BJ (cell line): ENCODE data around the gene FRS3. TPM values are rescaled to one million over a fixed set of nuclear protein-coding genes. Genes with fewer than 3 reads are reported as not detected.

Source experiments
- CTCF ChIA-PET: fragments of 350-600 bp; formaldehyde crosslinking; extraction: SDS; loops from one replicate; lab custom pipeline; 2021; ENCODE audit warnings: antibody characterized with exemption, inconsistent platforms; lab: Yijun Ruan, JAX
- POLR2A ChIA-PET: fragments of 300-600 bp; sonication (Branson Sonifier 250); formaldehyde crosslinking; extraction: SDS; loops from one replicate; lab custom pipeline; 2021; ENCODE audit warnings: antibody characterized with exemption; lab: Charles Lee
- DNase-seq: peaks from one replicate; pipeline ENCODE4 v3.0.0-alpha.2; 2011; ENCODE audit warnings: low read depth
- H3K27me3 ChIP-seq: 2 replicates; pipeline ENCODE4 v1.6.0; 2011; ENCODE audit warnings: low read length; ENCODE audit not compliant: control insufficient read depth, insufficient read depth
- H3K36me3 ChIP-seq: 2 replicates; pipeline ENCODE4 v1.5.1; 2011; ENCODE audit warnings: low read length; ENCODE audit not compliant: control insufficient read depth, insufficient read depth
- H3K4me3 ChIP-seq: 2 replicates; pipeline ENCODE4 v1.5.1; 2011; ENCODE audit warnings: low read depth, mild to moderate bottlenecking, control low read depth, low read length
- CTCF ChIP-seq: IDR thresholded peaks from 2 replicates; pipeline ENCODE4 v1.5.1; 2011; ENCODE audit warnings: low read depth, mild to moderate bottlenecking, control low read depth, inconsistent platforms, low read length, moderate library complexity; ENCODE audit not compliant: insufficient read depth
- polyA plus RNA-seq: library from polyadenylated mRNA; depleted of rRNA; stranded (reverse); fragments of >200 nt; gene quantifications from 2 replicates; pipeline ENCODE4 v1.2.3, GENCODE V29; 2011

Gene FRS3
- polyA plus RNA-seq, 1 experiment: 3.3 TPM

GRCh38 chr6:41822021-41822420, 42.3 kb upstream of the FRS3 start:
- CTCF ChIA-PET: interaction anchor here (1.0 to 1.5 kb wide), 2 partner anchors 35 kb away, joined by 3 read pairs; partner anchors contain the start of gene TOMM6
- Histone ChIP-seq H3K36me3 (no peaks in the 10 kb centered on the region), H3K27me3 (no peaks in the 10 kb centered on the region), H3K4me3 (no peak overlapping the region)
- no peak for DNase-seq
- no peak for TF ChIP-seq CTCF
- POLR2A ChIA-PET: no interaction called here

DNA sequence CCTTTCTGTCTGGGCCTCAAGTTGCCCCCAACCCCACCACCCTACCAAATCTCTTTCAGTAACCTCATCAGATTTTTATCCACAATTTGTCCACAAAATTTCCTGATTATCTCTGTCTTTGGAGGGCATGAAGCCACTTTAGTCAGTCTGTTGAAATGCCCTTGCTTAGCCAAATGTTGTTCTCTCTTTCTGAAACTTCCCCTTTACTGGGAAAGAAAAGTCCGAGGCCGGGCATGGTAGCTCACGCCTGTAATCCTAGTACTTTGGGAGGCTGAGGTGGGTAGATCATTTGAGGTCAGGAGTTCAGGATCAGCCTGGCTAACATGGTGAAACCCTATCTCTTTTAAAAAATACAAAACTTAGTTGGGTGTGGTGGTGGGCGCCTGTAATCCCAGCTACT, 41.6 kb upstream of the FRS3 start:
- CTCF ChIA-PET: interaction anchor here (1.1 to 1.5 kb wide), 2 partner anchors 27 to 34 kb away, joined by 3 read pairs; partner anchors contain the start of gene TOMM6
- Histone ChIP-seq H3K4me3 (no peak overlapping the region), H3K36me3 (no peaks in the 10 kb centered on the region), H3K27me3 (no peaks in the 10 kb centered on the region)
- POLR2A ChIA-PET: no interaction called here
- no peak for TF ChIP-seq CTCF
- no peak for DNase-seq

GRCh38 chr6:41818271-41819054, 38.8 kb upstream of the FRS3 start:
- DNase-seq: no peak

GRCh38 chr6:41815587-41815986, 35.9 kb upstream of the FRS3 start:
- TF ChIP-seq CTCF: no peak
- Histone ChIP-seq H3K4me3 (no peak overlapping the region), H3K36me3 (no peaks in the 10 kb centered on the region), H3K27me3 (no peaks in the 10 kb centered on the region)
- DNase-seq: no peak
- ChIA-PET POLR2A (no interaction called here), CTCF (interaction anchor here (3.0 kb wide), 1 partner anchor 28 kb away, joined by 12 read pairs; the partner anchor contains the start of gene TOMM6)

More at GRCh38 chr6:41818271-41819054, 38.8 kb upstream of the FRS3 start:
- no peak for TF ChIP-seq CTCF
- ChIA-PET CTCF (interaction anchor here (0.5 to 1.4 kb wide), 4 partner anchors 13 to 288 kb away, joined by 3 to 6 read pairs (median 4); no protein-coding TSS in a partner anchor), POLR2A (interaction anchor here (0.7 kb wide), 1 partner anchor 69 kb away, joined by 3 read pairs; no protein-coding TSS in a partner anchor)
- H3K4me3 ChIP-seq: no peak overlapping the region
- no peaks in the 10 kb centered on the region for H3K27me3 ChIP-seq
- H3K36me3 ChIP-seq: no peaks in the 10 kb centered on the region

- no peak overlapping the region for H3K4me3 ChIP-seq
- no peaks in the 10 kb centered on the region for H3K27me3 ChIP-seq
- TF ChIP-seq CTCF: no peak
- ChIA-PET CTCF (interaction anchor here (0.9 to 3.0 kb wide), 3 partner anchors 28 to 232 kb away, joined by 3 to 12 read pairs (median 3); partner anchors contain the start of genes BYSL, MED20 and TOMM6), POLR2A (no interaction called here)
- H3K36me3 ChIP-seq: no peaks in the 10 kb centered on the region
- DNase-seq: no peak
Measured at GRCh38 chr6:41814629-41815028, 34.9 kb upstream of the FRS3 start.
